HuH-7.5 (cell line): ENCODE results near the gene SLC45A2.
"Not testable (repeated sequence)": the region's sequence is repeated elsewhere in the genome, so short reads cannot be mapped to it uniquely, and the experiment has no call there.

Source experiments
- DNase-seq: peaks from one replicate; pipeline ENCODE4 v3.0.0; 2011; ENCODE audit warnings: low spot score

Gene SLC45A2

GRCh38 chr5:33984671-33985124 is at the start of gene SLC45A2:
SLC45A2 (minus strand) TSS chr5:33984693; CDS start chr5:33984583, 110 bp downstream.
- no peak for DNase-seq

- DNase-seq = no peak
Measured at GRCh38 chr5:34031966-34032365, 47.5 kb upstream of the SLC45A2 start.

- no peak for DNase-seq
Measured at GRCh38 chr5:34031117-34031516, 46.6 kb upstream of the SLC45A2 start.

GRCh38 chr5:34030585-34030984 is 46.1 kb upstream of the SLC45A2 start:
- DNase-seq = not testable (repeated sequence)

GRCh38 chr5:34030048-34030447 is 45.6 kb upstream of the SLC45A2 start:
- no peak for DNase-seq

GRCh38 chr5:34028349-34028748 is 43.9 kb upstream of the SLC45A2 start:
- no peak for DNase-seq

- no peak for DNase-seq
Measured at GRCh38 chr5:34026089-34026761, 41.7 kb upstream of the SLC45A2 start.

- DNase-seq = no peak
Measured at GRCh38 chr5:34022121-34022705, 37.7 kb upstream of the SLC45A2 start.

- DNase-seq = no peak
Measured at GRCh38 chr5:34021334-34021733, 36.8 kb upstream of the SLC45A2 start.

- no peak for DNase-seq
Measured at GRCh38 chr5:34020726-34021125, 36.2 kb upstream of the SLC45A2 start.

GRCh38 chr5:34017254-34017653 is 32.8 kb upstream of the SLC45A2 start:
- no peak for DNase-seq

GRCh38 chr5:34016750-34017149 is 32.3 kb upstream of the SLC45A2 start:
- DNase-seq = no peak

- no peak for DNase-seq
Measured at GRCh38 chr5:34016222-34016621, 31.7 kb upstream of the SLC45A2 start.

GRCh38 chr5:34015120-34015822 is 30.8 kb upstream of the SLC45A2 start:
- DNase-seq = no peak

GRCh38 chr5:34014626-34015025 is 30.1 kb upstream of the SLC45A2 start:
- DNase-seq = no peak

- no peak for DNase-seq
Measured at GRCh38 chr5:34013547-34013946, 29.1 kb upstream of the SLC45A2 start.

GRCh38 chr5:34012791-34013190 is 28.3 kb upstream of the SLC45A2 start:
- no peak for DNase-seq

GRCh38 chr5:34011536-34011935 is 27.0 kb upstream of the SLC45A2 start:
- DNase-seq = no peak

- not testable (repeated sequence) for DNase-seq
Measured at GRCh38 chr5:34010146-34010545, 25.7 kb upstream of the SLC45A2 start.

- no peak for DNase-seq
Measured at GRCh38 chr5:34009610-34010009, 25.1 kb upstream of the SLC45A2 start.

GRCh38 chr5:34008802-34009201 is 24.3 kb upstream of the SLC45A2 start:
- DNase-seq = no peak

GRCh38 chr5:34007621-34008600 is 23.4 kb upstream of the SLC45A2 start, which contains the start of gene AMACR:
AMACR (minus strand) TSS chr5:34008050; CDS start chr5:34008019, 31 bp downstream.
- peak; percentile 93 for DNase-seq
